GM12878 (cell line): Measurements from ENCODE around the gene CDH4. TPM values are rescaled to one million over a fixed set of nuclear protein-coding genes. Genes with fewer than 3 reads are reported as not detected.

Experiments used
- ATAC-seq: fragments of 200-7000 bp; cut with Tn5 transposase; 3 replicates; pipeline ENCODE4 v1.9.1; 2020; ENCODE audit warnings: mild to moderate bottlenecking, moderate library complexity
- BruUV-seq: library from RNA; stranded (reverse); fragments of 400-500 nt; replicated peaks from 2 replicates; lab custom pipeline; 2021; lab: Mats Ljungman, UMichigan
- CTCF ChIA-PET: fragments of 300-600 bp; sonication (Branson Sonifier 250); formaldehyde crosslinking; extraction: SDS; loops from one replicate; lab custom pipeline; 2021; ENCODE audit warnings: inconsistent platforms; lab: Yijun Ruan, JAX
- POLR2A ChIA-PET: fragments of 350-600 bp; formaldehyde crosslinking; extraction: SDS; loops from one replicate; lab custom pipeline; 2021; ENCODE audit warnings: inconsistent platforms; lab: Charles Lee
- RAD21 ChIA-PET: fragments of 300-600 bp; sonication (Branson Sonifier 250); formaldehyde crosslinking; loops from one replicate; lab custom pipeline; 2023; ENCODE audit warnings: antibody characterized with exemption; ENCODE audit not compliant: unreplicated experiment; lab: Charles Lee
- SMC1A ChIA-PET: fragments of 300-600 bp; sonication (Branson Sonifier 250); formaldehyde crosslinking; loops from one replicate; lab custom pipeline; 2023; ENCODE audit not compliant: unreplicated experiment, uncharacterized antibody; lab: Charles Lee
- DNase-seq: peaks from one replicate; pipeline ENCODE4 v3.0.0-alpha.2; 2011; ENCODE audit warnings: low read depth, low spot score
- FAIRE-seq: peaks from 3 replicates; lab custom pipeline; 2011; peaks lifted over from hg19 to GRCh38; lab: Jason Lieb, UNC
- H2AFZ ChIP-seq: 2 replicates; pipeline ENCODE4 v1.6.0; 2011; ENCODE audit warnings: low read depth, low read length, control low read depth; ENCODE audit not compliant: control insufficient read depth
- H3K27ac ChIP-seq: 2 replicates; pipeline ENCODE4 v1.5.1; 2011; ENCODE audit warnings: control low read depth; ENCODE audit not compliant: control insufficient read depth, insufficient read depth
- H3K27me3 ChIP-seq, 2 experiments: replicated peaks in 1 of 2; 2 replicates each; pipeline versions ENCODE4 v1.6.0 to v1.6.1; 2011; ENCODE audit warnings: low read length in 1 of 2; ENCODE audit not compliant: control insufficient read depth in 2 of 2, insufficient read depth in 2 of 2
- H3K36me3 ChIP-seq, 2 experiments: 2 replicates each; pipeline ENCODE4 v1.5.1; 2011; ENCODE audit warnings: low read length in 1 of 2; ENCODE audit not compliant: control insufficient read depth in 2 of 2, insufficient read depth in 2 of 2
- H3K4me1 ChIP-seq: 2 replicates; pipeline ENCODE4 v1.6.1; 2011; ENCODE audit warnings: mild to moderate bottlenecking, low read length, moderate library complexity, mixed read lengths; ENCODE audit not compliant: control insufficient read depth, insufficient read depth
- H3K4me2 ChIP-seq: 2 replicates; pipeline ENCODE4 v1.6.0; 2011; ENCODE audit warnings: control low read depth; ENCODE audit not compliant: control insufficient read depth, insufficient read depth
- H3K4me3 ChIP-seq: fragments of 200-600 bp; sonication (generic); 2 replicates; pipeline ENCODE4 v1.5.1; 2016
- H3K79me2 ChIP-seq: 2 replicates; pipeline ENCODE4 v1.6.0; 2011; ENCODE audit warnings: low read length; ENCODE audit not compliant: control insufficient read depth, insufficient read depth
- H3K9ac ChIP-seq: 2 replicates; pipeline ENCODE4 v1.8.0; 2011; ENCODE audit warnings: low read length, control low read depth, mixed read lengths; ENCODE audit not compliant: control insufficient read depth, insufficient read depth
- H3K9me3 ChIP-seq: replicated peaks from 3 replicates; pipeline ENCODE4 v1.5.1; 2011; ENCODE audit warnings: mild to moderate bottlenecking, low read length; ENCODE audit not compliant: control insufficient read depth, insufficient read depth
- H4K20me1 ChIP-seq: 2 replicates; pipeline ENCODE4 v1.6.0; 2011; ENCODE audit not compliant: control insufficient read depth, insufficient read depth
- KLF5 ChIP-seq: fragments of 450-650 bp; IDR thresholded peaks from 2 replicates; pipeline ENCODE4 v1.6.1; 2014; ENCODE audit warnings: mild to moderate bottlenecking; ENCODE audit not compliant: partially characterized antibody
- MYB ChIP-seq: fragments of 150-350 bp; IDR thresholded peaks from 2 replicates; pipeline ENCODE4 v1.6.1; 2014; ENCODE audit warnings: mild to moderate bottlenecking, low read depth, low read length, borderline replicate concordance
- SRF ChIP-seq, 2 experiments: IDR thresholded peaks; 2 replicates each; pipeline ENCODE4 v1.6.1; 2011; ENCODE audit warnings: low read depth in 2 of 2, low read length in 2 of 2, mild to moderate bottlenecking in 1 of 2, moderate library complexity in 1 of 2
- YBX1 ChIP-seq: fragments of 450-650 bp; IDR thresholded peaks from 2 replicates; pipeline ENCODE4 v1.6.1; 2016; ENCODE audit warnings: antibody characterized with exemption
- WGBS: methylation state at CpG from one replicate; pipeline ENCODE4 v1.1.6; 2016; ENCODE audit warnings: low lambda C conversion rate; ENCODE audit not compliant: insufficient replicate concordance, insufficient coverage; ENCODE audit errors: missing lambda C conversion rate; 5-methylcytosine and 5-hydroxymethylcytosine counted together
- in situ Hi-C: fragments of 300-500 bp; cut with MboI; formaldehyde crosslinking; loops from 9 replicates; pipeline ENCODE4 v1.14.3; 2018; ENCODE audit warnings: mixed read lengths
- intact Hi-C: fragments of 100-400 bp; cut with micrococcal nuclease; formaldehyde crosslinking; loops from one replicate; pipeline ENCODE4 v1.14.2; 2022; ENCODE audit not compliant: unreplicated experiment
- polyA plus RNA-seq, 11 experiments: library from polyadenylated mRNA; depleted of rRNA in 4 of 11; unstranded in 6 of 11; stranded (reverse) in 5 of 11; fragments of >200 nt; fragmentation: Nextera tagmentation in 4 of 11; fragmentation: Illumina TruSeq in 1 of 11; extraction: Ambion mirVana in 4 of 11; extraction: Trizol in 1 of 11; gene quantifications; 1 replicate in 1 of 11; 2 replicates in 10 of 11; pipeline versions ENCODE4 v1.2.1 to v1.2.3, GENCODE V29; 2011 to 2016; ENCODE audit warnings: inconsistent platforms in 2 of 11, missing spikeins in 2 of 11, low read depth in 1 of 11
- total RNA-seq, 4 experiments: library from RNA; depleted of rRNA in 3 of 4; stranded (reverse); fragments of >200 nt in 3 of 4; fragmentation: Illumina TruSeq in 1 of 4; extraction: Trizol in 1 of 4; gene quantifications; 2 replicates each; pipeline versions ENCODE4 v1.2.1 to v1.2.3, GENCODE V29; 2013 to 2021
- TF ChIP-seq, protein P1 (sequence below): fragments of 450-650 bp; IDR thresholded peaks from 2 replicates; pipeline ENCODE4 v1.6.1; 2018; ENCODE audit warnings: borderline replicate concordance, mild to moderate bottlenecking; ENCODE audit not compliant: partially characterized antibody

CDH4 gene
- total and polyA plus RNA-seq, 10 of the 15 experiments (the other 5 are each of a cell fraction or from before 2014, with no cell fraction given) = not detected

DNA sequence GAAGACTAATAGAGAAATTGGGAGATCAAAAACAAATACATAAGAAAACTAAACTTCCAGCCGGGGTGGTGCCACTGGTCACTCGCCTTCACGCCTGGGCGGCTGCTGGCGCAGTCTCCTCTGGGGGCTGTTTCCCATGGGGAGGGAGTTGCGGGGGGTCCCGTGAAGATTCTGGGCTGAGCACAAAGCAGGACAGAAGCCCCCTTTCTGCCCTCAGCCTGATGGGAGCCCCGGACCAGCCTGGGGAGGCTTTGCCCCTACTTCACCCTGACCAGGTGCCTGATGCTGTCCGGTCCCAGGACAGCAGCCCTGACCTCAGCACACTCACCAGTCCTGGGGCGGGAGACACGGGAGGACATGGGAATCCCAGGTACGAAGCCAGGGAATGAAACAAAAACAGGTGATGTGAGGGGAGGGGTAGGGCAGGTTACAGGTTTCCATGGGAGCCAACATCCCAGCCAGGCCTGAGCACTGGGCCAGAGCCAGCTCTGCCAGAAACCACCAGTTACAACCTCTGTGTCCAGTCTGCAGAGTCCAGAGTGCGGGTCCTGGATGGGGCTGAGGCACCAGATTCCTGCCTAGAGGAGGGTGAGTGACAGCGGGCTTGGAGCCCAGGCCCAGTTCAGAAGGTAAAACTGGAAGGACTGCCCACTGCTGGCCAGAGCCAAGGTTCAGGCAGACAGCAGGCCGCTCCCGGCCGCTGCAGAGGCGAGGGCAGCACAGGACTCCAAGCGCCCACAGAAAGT, 487.2 kb downstream of the CDH4 start:
- WGBS = 47% methylated on average over 19 of the region's 19 CpGs
- POLR2A ChIA-PET = no interaction called here
- Histone ChIP-seq H3K9ac (no peak overlapping the region), H3K27me3 (no peaks in the 10 kb centered on the region), H2AFZ (no peak overlapping the region), H3K36me3 (no peaks in the 10 kb centered on the region), H3K9me3 (no peaks in the 10 kb centered on the region), H3K4me2 (no peak overlapping the region), H3K27ac (no peak overlapping the region), H3K79me2 (no peaks in the 10 kb centered on the region), H3K4me3 (no peak overlapping the region), H3K4me1 (no peaks in the 10 kb centered on the region), H4K20me1 (no peaks in the 10 kb centered on the region)
- BruUV-seq = no TSS peak
- in situ Hi-C loops (no loop called here), intact Hi-C loops (no loop called here)
- RAD21 ChIA-PET = no interaction called here
- SMC1A ChIA-PET = no interaction called here
- no peak for FAIRE-seq
- CTCF ChIA-PET = no interaction called here
- DNase-seq = no peak
- ATAC-seq = no peak
- TF ChIP-seq YBX1 (no peak), KLF5 (no peak), MYB (no peak), SRF (IDR thresholded peaks at IDR 0.05; ENCODE audit: low read depth in 2 of 2, low read length in 2 of 2) (no peak)
- TF ChIP-seq, protein P1, sequence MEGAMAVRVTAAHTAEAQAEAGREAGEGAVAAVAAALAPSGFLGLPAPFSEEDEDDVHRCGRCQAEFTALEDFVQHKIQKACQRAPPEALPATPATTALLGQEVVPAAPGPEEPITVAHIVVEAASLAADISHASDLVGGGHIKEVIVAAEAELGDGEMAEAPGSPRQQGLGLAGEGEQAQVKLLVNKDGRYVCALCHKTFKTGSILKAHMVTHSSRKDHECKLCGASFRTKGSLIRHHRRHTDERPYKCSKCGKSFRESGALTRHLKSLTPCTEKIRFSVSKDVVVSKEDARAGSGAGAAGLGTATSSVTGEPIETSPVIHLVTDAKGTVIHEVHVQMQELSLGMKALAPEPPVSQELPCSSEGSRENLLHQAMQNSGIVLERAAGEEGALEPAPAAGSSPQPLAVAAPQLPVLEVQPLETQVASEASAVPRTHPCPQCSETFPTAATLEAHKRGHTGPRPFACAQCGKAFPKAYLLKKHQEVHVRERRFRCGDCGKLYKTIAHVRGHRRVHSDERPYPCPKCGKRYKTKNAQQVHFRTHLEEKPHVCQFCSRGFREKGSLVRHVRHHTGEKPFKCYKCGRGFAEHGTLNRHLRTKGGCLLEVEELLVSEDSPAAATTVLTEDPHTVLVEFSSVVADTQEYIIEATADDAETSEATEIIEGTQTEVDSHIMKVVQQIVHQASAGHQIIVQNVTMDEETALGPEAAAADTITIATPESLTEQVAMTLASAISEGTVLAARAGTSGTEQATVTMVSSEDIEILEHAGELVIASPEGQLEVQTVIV = no peak
